GM12878 (cell line): Measurements from ENCODE around the gene CLDN7. TPM values are rescaled to one million over a fixed set of nuclear protein-coding genes. Genes with fewer than 3 reads are reported as not detected.

Source experiments
- ATAC-seq: fragments of 200-7000 bp; cut with Tn5 transposase; 3 replicates; pipeline ENCODE4 v1.9.1; 2020; ENCODE audit warnings: mild to moderate bottlenecking, moderate library complexity
- BruUV-seq: library from RNA; stranded (reverse); fragments of 400-500 nt; replicated peaks from 2 replicates; lab custom pipeline; 2021; lab: Mats Ljungman, UMichigan
- CTCF ChIA-PET: fragments of 300-600 bp; sonication (Branson Sonifier 250); formaldehyde crosslinking; extraction: SDS; loops from one replicate; lab custom pipeline; 2021; ENCODE audit warnings: inconsistent platforms; lab: Yijun Ruan, JAX
- POLR2A ChIA-PET: fragments of 350-600 bp; formaldehyde crosslinking; extraction: SDS; loops from one replicate; lab custom pipeline; 2021; ENCODE audit warnings: inconsistent platforms; lab: Charles Lee
- RAD21 ChIA-PET: fragments of 300-600 bp; sonication (Branson Sonifier 250); formaldehyde crosslinking; loops from one replicate; lab custom pipeline; 2023; ENCODE audit warnings: antibody characterized with exemption; ENCODE audit not compliant: unreplicated experiment; lab: Charles Lee
- SMC1A ChIA-PET: fragments of 300-600 bp; sonication (Branson Sonifier 250); formaldehyde crosslinking; loops from one replicate; lab custom pipeline; 2023; ENCODE audit not compliant: unreplicated experiment, uncharacterized antibody; lab: Charles Lee
- DNase-seq: peaks from one replicate; pipeline ENCODE4 v3.0.0-alpha.2; 2011; ENCODE audit warnings: low read depth, low spot score
- FAIRE-seq: peaks from 3 replicates; lab custom pipeline; 2011; peaks lifted over from hg19 to GRCh38; lab: Jason Lieb, UNC
- H2AFZ ChIP-seq: 2 replicates; pipeline ENCODE4 v1.6.0; 2011; ENCODE audit warnings: low read depth, low read length, control low read depth; ENCODE audit not compliant: control insufficient read depth
- H3K27ac ChIP-seq: 2 replicates; pipeline ENCODE4 v1.5.1; 2011; ENCODE audit warnings: control low read depth; ENCODE audit not compliant: control insufficient read depth, insufficient read depth
- H3K27me3 ChIP-seq, 2 experiments: replicated peaks in 1 of 2; 2 replicates each; pipeline versions ENCODE4 v1.6.0 to v1.6.1; 2011; ENCODE audit warnings: low read length in 1 of 2; ENCODE audit not compliant: control insufficient read depth in 2 of 2, insufficient read depth in 2 of 2
- H3K36me3 ChIP-seq, 2 experiments: 2 replicates each; pipeline ENCODE4 v1.5.1; 2011; ENCODE audit warnings: low read length in 1 of 2; ENCODE audit not compliant: control insufficient read depth in 2 of 2, insufficient read depth in 2 of 2
- H3K4me1 ChIP-seq: 2 replicates; pipeline ENCODE4 v1.6.1; 2011; ENCODE audit warnings: mild to moderate bottlenecking, low read length, moderate library complexity, mixed read lengths; ENCODE audit not compliant: control insufficient read depth, insufficient read depth
- H3K4me2 ChIP-seq: 2 replicates; pipeline ENCODE4 v1.6.0; 2011; ENCODE audit warnings: control low read depth; ENCODE audit not compliant: control insufficient read depth, insufficient read depth
- H3K4me3 ChIP-seq: fragments of 200-600 bp; sonication (generic); 2 replicates; pipeline ENCODE4 v1.5.1; 2016
- H3K79me2 ChIP-seq: 2 replicates; pipeline ENCODE4 v1.6.0; 2011; ENCODE audit warnings: low read length; ENCODE audit not compliant: control insufficient read depth, insufficient read depth
- H3K9ac ChIP-seq: 2 replicates; pipeline ENCODE4 v1.8.0; 2011; ENCODE audit warnings: low read length, control low read depth, mixed read lengths; ENCODE audit not compliant: control insufficient read depth, insufficient read depth
- H3K9me3 ChIP-seq: replicated peaks from 3 replicates; pipeline ENCODE4 v1.5.1; 2011; ENCODE audit warnings: mild to moderate bottlenecking, low read length; ENCODE audit not compliant: control insufficient read depth, insufficient read depth
- H4K20me1 ChIP-seq: 2 replicates; pipeline ENCODE4 v1.6.0; 2011; ENCODE audit not compliant: control insufficient read depth, insufficient read depth
- ASH2L ChIP-seq: fragments of 300-600, 200-600 bp; sonication (generic); IDR thresholded peaks from 2 replicates; pipeline ENCODE4 v1.6.1; 2017; ENCODE audit warnings: low read depth, mild to moderate bottlenecking, borderline replicate concordance
- BRCA1 ChIP-seq: IDR thresholded peaks from 2 replicates; pipeline ENCODE4 v1.6.1; 2011; ENCODE audit warnings: low read depth, low read length, improper control_type of control experiment
- EZH2 ChIP-seq: IDR thresholded peaks from 2 replicates; pipeline ENCODE4 v1.6.1; 2012; ENCODE audit warnings: low read depth, mild to moderate bottlenecking, control low read depth, inconsistent platforms, low read length, borderline replicate concordance; ENCODE audit not compliant: control insufficient read depth
- FOXM1 ChIP-seq: IDR thresholded peaks from 2 replicates; pipeline ENCODE4 v1.6.1; 2012; ENCODE audit warnings: low read depth, mild to moderate bottlenecking, inconsistent platforms, low read length, moderate library complexity
- IRF4 ChIP-seq: IDR thresholded peaks from 2 replicates; pipeline ENCODE4 v1.6.1; 2011; ENCODE audit warnings: low read depth, low read length
- MYC ChIP-seq: IDR thresholded peaks from 2 replicates; pipeline ENCODE4 v1.6.1; 2011; ENCODE audit warnings: mild to moderate bottlenecking, low read length, moderate library complexity, inconsistent platforms; ENCODE audit not compliant: insufficient read depth, insufficient replicate concordance, insufficient read length, severe bottlenecking
- NRF1 ChIP-seq: conservative IDR thresholded peaks from 2 replicates; pipeline ENCODE4 v1.6.1; 2011; ENCODE audit warnings: mild to moderate bottlenecking, low read depth, low read length, improper control_type of control experiment
- SMAD1 ChIP-seq: fragments of 450-650 bp; IDR thresholded peaks from 2 replicates; pipeline ENCODE4 v1.6.1; 2018; ENCODE audit warnings: mild to moderate bottlenecking, low read depth; ENCODE audit not compliant: partially characterized antibody
- TAF1 ChIP-seq: IDR thresholded peaks from 2 replicates; pipeline ENCODE4 v1.6.1; 2011; ENCODE audit warnings: mild to moderate bottlenecking, low read depth, low read length, borderline replicate concordance
- USF2 ChIP-seq: IDR thresholded peaks from 2 replicates; pipeline ENCODE4 v1.6.1; 2011; ENCODE audit warnings: low read depth, low read length, improper control_type of control experiment, borderline replicate concordance
- ZZZ3 ChIP-seq: IDR thresholded peaks from 2 replicates; pipeline ENCODE4 v1.6.1; 2011; ENCODE audit warnings: low read depth; ENCODE audit not compliant: control insufficient read depth, insufficient read length
- WGBS: methylation state at CpG from one replicate; pipeline ENCODE4 v1.1.6; 2016; ENCODE audit warnings: low lambda C conversion rate; ENCODE audit not compliant: insufficient replicate concordance, insufficient coverage; ENCODE audit errors: missing lambda C conversion rate; 5-methylcytosine and 5-hydroxymethylcytosine counted together
- in situ Hi-C: fragments of 300-500 bp; cut with MboI; formaldehyde crosslinking; loops from 9 replicates; pipeline ENCODE4 v1.14.3; 2018; ENCODE audit warnings: mixed read lengths
- intact Hi-C: fragments of 100-400 bp; cut with micrococcal nuclease; formaldehyde crosslinking; loops from one replicate; pipeline ENCODE4 v1.14.2; 2022; ENCODE audit not compliant: unreplicated experiment
- polyA plus RNA-seq, 11 experiments: library from polyadenylated mRNA; depleted of rRNA in 4 of 11; unstranded in 6 of 11; stranded (reverse) in 5 of 11; fragments of >200 nt; fragmentation: Nextera tagmentation in 4 of 11; fragmentation: Illumina TruSeq in 1 of 11; extraction: Ambion mirVana in 4 of 11; extraction: Trizol in 1 of 11; gene quantifications; 1 replicate in 1 of 11; 2 replicates in 10 of 11; pipeline versions ENCODE4 v1.2.1 to v1.2.3, GENCODE V29; 2011 to 2016; ENCODE audit warnings: inconsistent platforms in 2 of 11, missing spikeins in 2 of 11, low read depth in 1 of 11
- total RNA-seq, 4 experiments: library from RNA; depleted of rRNA in 3 of 4; stranded (reverse); fragments of >200 nt in 3 of 4; fragmentation: Illumina TruSeq in 1 of 4; extraction: Trizol in 1 of 4; gene quantifications; 2 replicates each; pipeline versions ENCODE4 v1.2.1 to v1.2.3, GENCODE V29; 2013 to 2021
- TF ChIP-seq, protein P1 (sequence below): fragments of 450-650 bp; formaldehyde crosslinking; IDR thresholded peaks from 2 replicates; pipeline ENCODE4 v1.4.0; 2020; ENCODE audit warnings: mild to moderate bottlenecking, moderate library complexity

CLDN7 gene
- total and polyA plus RNA-seq, 10 of the 15 experiments (the other 5 are each of a cell fraction or from before 2014, with no cell fraction given) = 0.19 to 1.3 (median 0.36) TPM; not detected in 5

GRCh38 chr17:7241090-7241733 is 21.1 kb downstream of the CLDN7 start:
- intact Hi-C loops (loop anchor here (5.0 kb wide), 1 partner anchor 66 kb away; the partner anchor contains the start of gene EIF5A), in situ Hi-C loops (no loop called here)
- ChIA-PET RAD21 (interaction anchor here (1.8 to 6.3 kb wide), 4 partner anchors 8 to 55 kb away, joined by 7 to 51 read pairs (median 10); partner anchors contain the start of genes ACADVL, CTDNEP1, DLG4 and ELP5), POLR2A (interaction anchor here (1.0 to 7.3 kb wide), 8 partner anchors 8 to 88 kb away, joined by 3 to 99 read pairs (median 6); partner anchors contain the start of genes ACADVL, CTDNEP1, DLG4 and DVL2), CTCF (interaction anchor here (0.9 to 6.0 kb wide), 7 partner anchors 9 to 195 kb away, joined by 3 to 70 read pairs (median 4); partner anchors contain the start of genes ACADVL and DLG4), SMC1A (interaction anchor here (1.1 to 4.3 kb wide), 3 partner anchors 9 to 344 kb away, joined by 3 to 34 read pairs (median 26); partner anchors contain the start of genes ACADVL, CTDNEP1, DLG4 and ELP5)
- Histone ChIP-seq H3K4me3 (peak overlapping the region; percentile 83), H3K4me1 (peaks cover 16% of the 10 kb centered on the region), H3K4me2 (peak overlapping the region; percentile 94), H3K9me3 (no peaks in the 10 kb centered on the region), H3K27ac (peak overlapping the region; percentile 67), H2AFZ (no peak overlapping the region), H3K9ac (peak overlapping the region; percentile 93), H3K36me3 (peaks cover 10 to 18% of the 10 kb centered on the region in 2 experiments), H4K20me1 (no peaks in the 10 kb centered on the region), H3K27me3 (no peaks in the 10 kb centered on the region), H3K79me2 (peaks cover 43% of the 10 kb centered on the region)
- DNase-seq = no peak
- no peak for FAIRE-seq
- no TSS peak for BruUV-seq
- WGBS = 60% methylated on average over 9 of the region's 9 CpGs
- no peak for ATAC-seq
- no peak for TF ChIP-seq IRF4
- no peak for TF ChIP-seq ASH2L
- no peak for TF ChIP-seq USF2
- TF ChIP-seq, protein P1, sequence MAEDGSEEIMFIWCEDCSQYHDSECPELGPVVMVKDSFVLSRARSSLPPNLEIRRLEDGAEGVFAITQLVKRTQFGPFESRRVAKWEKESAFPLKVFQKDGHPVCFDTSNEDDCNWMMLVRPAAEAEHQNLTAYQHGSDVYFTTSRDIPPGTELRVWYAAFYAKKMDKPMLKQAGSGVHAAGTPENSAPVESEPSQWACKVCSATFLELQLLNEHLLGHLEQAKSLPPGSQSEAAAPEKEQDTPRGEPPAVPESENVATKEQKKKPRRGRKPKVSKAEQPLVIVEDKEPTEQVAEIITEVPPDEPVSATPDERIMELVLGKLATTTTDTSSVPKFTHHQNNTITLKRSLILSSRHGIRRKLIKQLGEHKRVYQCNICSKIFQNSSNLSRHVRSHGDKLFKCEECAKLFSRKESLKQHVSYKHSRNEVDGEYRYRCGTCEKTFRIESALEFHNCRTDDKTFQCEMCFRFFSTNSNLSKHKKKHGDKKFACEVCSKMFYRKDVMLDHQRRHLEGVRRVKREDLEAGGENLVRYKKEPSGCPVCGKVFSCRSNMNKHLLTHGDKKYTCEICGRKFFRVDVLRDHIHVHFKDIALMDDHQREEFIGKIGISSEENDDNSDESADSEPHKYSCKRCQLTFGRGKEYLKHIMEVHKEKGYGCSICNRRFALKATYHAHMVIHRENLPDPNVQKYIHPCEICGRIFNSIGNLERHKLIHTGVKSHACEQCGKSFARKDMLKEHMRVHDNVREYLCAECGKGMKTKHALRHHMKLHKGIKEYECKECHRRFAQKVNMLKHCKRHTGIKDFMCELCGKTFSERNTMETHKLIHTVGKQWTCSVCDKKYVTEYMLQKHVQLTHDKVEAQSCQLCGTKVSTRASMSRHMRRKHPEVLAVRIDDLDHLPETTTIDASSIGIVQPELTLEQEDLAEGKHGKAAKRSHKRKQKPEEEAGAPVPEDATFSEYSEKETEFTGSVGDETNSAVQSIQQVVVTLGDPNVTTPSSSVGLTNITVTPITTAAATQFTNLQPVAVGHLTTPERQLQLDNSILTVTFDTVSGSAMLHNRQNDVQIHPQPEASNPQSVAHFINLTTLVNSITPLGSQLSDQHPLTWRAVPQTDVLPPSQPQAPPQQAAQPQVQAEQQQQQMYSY = no peak
- TF ChIP-seq ZZZ3 = no peak
- no peak for TF ChIP-seq SMAD1
- TF ChIP-seq BRCA1 = no peak
- no peak for TF ChIP-seq MYC
- no peak for TF ChIP-seq NRF1
- TF ChIP-seq EZH2 = no peak
- TF ChIP-seq TAF1 = no peak
- no peak for TF ChIP-seq FOXM1
